HL-60 (cell line): ENCODE results near the gene RGS1.

Source experiments
- DNase-seq, 2 experiments: peaks; one replicate each; pipeline ENCODE4 v3.0.0-alpha.2; 2010 to 2020; ENCODE audit warnings: low read depth in 1 of 2, low spot score in 1 of 2
- H3K27ac ChIP-seq: fragments of 250-450 bp; sonication (Bioruptor Pico); replicated peaks from 2 replicates; pipeline ENCODE4 v1.5.1; 2020; ENCODE audit warnings: mild to moderate bottlenecking, moderate library complexity
- H3K27me3 ChIP-seq: fragments of 250-450 bp; sonication (Bioruptor Pico); 2 replicates; pipeline ENCODE4 v1.5.1; 2021; ENCODE audit warnings: mild to moderate bottlenecking, moderate library complexity; ENCODE audit not compliant: insufficient read depth, poor library complexity, severe bottlenecking
- H3K4me3 ChIP-seq: replicated peaks from 2 replicates; pipeline ENCODE4 v1.5.1; 2011; ENCODE audit warnings: mild to moderate bottlenecking, control low read depth, low read length; ENCODE audit not compliant: insufficient read depth
- CTCF ChIP-seq: IDR thresholded peaks from one replicate; pipeline ENCODE4 v1.5.1; 2011; ENCODE audit warnings: low read length, control low read depth, inconsistent platforms; ENCODE audit not compliant: insufficient read depth
- GABPA ChIP-seq: IDR thresholded peaks from 2 replicates; pipeline ENCODE4 v1.6.1; 2012; ENCODE audit warnings: low read depth
- POLR2AphosphoS5 ChIP-seq: IDR thresholded peaks from 2 replicates; pipeline ENCODE4 v1.6.1; 2012; ENCODE audit warnings: low read depth
- SPI1 ChIP-seq: IDR thresholded peaks from 2 replicates; pipeline ENCODE4 v1.6.1; 2012; ENCODE audit warnings: low read depth, mild to moderate bottlenecking, borderline replicate concordance
- TF ChIP-seq, protein P1 (sequence below): IDR thresholded peaks from 2 replicates; pipeline ENCODE4 v1.6.1; 2012; ENCODE audit warnings: low read depth; ENCODE audit not compliant: insufficient replicate concordance

RGS1 gene

DNA sequence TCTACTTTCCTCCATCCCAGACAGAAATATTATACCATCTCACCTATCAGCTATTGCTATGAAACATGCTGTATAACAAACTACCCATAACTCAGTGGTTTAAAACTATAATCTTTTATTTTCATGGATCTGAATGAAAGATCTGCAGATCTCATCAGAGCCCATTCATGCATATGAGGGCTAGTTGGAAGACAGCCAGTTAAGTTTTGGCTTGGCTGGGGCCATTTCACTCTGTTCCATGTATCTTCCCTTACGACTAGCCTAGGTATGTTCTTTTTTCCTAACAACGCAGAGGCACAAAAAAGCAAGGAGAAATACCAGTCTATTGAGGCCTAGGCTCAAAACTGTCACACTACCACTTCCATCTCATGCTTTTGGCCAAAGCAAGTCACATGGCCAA, 28.1 kb upstream of the RGS1 start:
- TF ChIP-seq CTCF (no peak), SPI1 (no peak), GABPA (no peak), POLR2AphosphoS5 (no peak)
- TF ChIP-seq, protein P1, sequence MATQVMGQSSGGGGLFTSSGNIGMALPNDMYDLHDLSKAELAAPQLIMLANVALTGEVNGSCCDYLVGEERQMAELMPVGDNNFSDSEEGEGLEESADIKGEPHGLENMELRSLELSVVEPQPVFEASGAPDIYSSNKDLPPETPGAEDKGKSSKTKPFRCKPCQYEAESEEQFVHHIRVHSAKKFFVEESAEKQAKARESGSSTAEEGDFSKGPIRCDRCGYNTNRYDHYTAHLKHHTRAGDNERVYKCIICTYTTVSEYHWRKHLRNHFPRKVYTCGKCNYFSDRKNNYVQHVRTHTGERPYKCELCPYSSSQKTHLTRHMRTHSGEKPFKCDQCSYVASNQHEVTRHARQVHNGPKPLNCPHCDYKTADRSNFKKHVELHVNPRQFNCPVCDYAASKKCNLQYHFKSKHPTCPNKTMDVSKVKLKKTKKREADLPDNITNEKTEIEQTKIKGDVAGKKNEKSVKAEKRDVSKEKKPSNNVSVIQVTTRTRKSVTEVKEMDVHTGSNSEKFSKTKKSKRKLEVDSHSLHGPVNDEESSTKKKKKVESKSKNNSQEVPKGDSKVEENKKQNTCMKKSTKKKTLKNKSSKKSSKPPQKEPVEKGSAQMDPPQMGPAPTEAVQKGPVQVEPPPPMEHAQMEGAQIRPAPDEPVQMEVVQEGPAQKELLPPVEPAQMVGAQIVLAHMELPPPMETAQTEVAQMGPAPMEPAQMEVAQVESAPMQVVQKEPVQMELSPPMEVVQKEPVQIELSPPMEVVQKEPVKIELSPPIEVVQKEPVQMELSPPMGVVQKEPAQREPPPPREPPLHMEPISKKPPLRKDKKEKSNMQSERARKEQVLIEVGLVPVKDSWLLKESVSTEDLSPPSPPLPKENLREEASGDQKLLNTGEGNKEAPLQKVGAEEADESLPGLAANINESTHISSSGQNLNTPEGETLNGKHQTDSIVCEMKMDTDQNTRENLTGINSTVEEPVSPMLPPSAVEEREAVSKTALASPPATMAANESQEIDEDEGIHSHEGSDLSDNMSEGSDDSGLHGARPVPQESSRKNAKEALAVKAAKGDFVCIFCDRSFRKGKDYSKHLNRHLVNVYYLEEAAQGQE: no peak

DNA sequence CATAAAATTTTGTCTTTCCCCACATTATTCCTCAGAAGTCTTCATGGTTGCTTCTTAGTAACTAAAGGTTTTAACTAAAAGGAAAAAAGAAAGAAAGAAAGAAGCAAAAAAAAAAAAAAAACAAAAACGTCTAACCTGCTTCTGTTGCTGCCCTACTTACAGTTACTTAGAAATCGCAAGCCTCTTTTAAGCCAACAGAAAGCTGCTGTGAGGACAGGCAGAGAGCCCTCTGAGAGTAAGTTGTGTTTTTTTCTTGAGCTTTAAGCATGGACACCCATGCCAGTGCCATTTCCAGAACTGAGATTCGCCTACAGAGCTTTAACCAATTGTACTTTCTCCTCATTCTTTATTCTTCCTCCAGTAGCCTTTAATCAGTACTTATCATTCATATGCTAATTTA, 25.6 kb upstream of the RGS1 start:
- Histone ChIP-seq H3K4me3 (no peak overlapping the region), H3K27me3 (no peaks in the 10 kb centered on the region), H3K27ac (peak overlapping the region; percentile 77)
- no peak for DNase-seq
- TF ChIP-seq CTCF: no peak
- TF ChIP-seq SPI1: no peak
- TF ChIP-seq, protein P1: no peak
- TF ChIP-seq GABPA: no peak
- TF ChIP-seq POLR2AphosphoS5: no peak

More for the DNA sequence above, 28.1 kb upstream of the RGS1 start:
- no peak for DNase-seq
- Histone ChIP-seq H3K4me3 (no peak overlapping the region), H3K27ac (no peak overlapping the region), H3K27me3 (no peaks in the 10 kb centered on the region)

DNA sequence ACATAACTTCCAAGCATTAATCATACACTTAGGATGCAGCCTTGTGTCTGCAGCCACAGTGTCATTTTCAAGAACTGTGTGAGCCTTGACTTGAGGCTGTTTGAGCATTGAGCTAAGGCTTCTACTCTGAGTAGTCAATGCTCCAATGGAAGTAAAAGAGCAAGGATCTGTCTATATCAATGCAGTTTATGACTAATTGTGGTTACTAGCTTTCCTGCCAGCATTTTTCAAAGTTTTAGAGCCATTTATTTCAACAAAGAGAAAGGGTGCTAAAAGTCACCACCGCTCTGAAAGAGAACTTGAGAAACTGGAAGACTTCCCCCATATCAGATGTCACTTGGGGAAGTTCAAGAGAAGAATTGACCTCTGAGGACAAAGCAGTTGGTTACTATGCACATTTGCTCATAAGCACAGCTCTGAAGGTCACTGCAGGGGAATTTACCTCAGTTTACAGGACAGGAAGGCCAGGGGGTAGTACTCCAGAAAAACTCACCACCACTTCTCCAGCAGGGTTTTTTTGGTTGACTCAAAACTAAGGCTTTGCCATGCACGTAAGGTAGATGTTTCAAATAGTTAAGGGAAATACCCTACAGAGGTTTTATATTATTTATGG, 24.5 kb upstream of the RGS1 start:
- Histone ChIP-seq H3K27ac (peak overlapping the region; percentile 77), H3K4me3 (no peak overlapping the region), H3K27me3 (no peaks in the 10 kb centered on the region)
- DNase-seq: peak; percentile 61 to 83
- no peak for TF ChIP-seq CTCF
- TF ChIP-seq SPI1: peak; percentile 33; the same call in 1 of the 2 replicates

- Histone ChIP-seq H3K4me3 (no peak overlapping the region), H3K27ac (no peak overlapping the region), H3K27me3 (no peaks in the 10 kb centered on the region)
Observed at GRCh38 chr1:192552760-192553191, 22.8 kb upstream of the RGS1 start.

More at GRCh38 chr1:192552760-192553191, 22.8 kb upstream of the RGS1 start:
- TF ChIP-seq CTCF (no peak), SPI1 (no peak), POLR2AphosphoS5 (no peak), GABPA (no peak)
- TF ChIP-seq, protein P1: no peak
- DNase-seq: no peak
